ENCODE measurements around the gene MUS81.
"Not testable (repeated sequence)": the region's sequence is repeated elsewhere in the genome, so short reads cannot be mapped to it uniquely, and the experiment has no call there.

Gene MUS81, protein sequence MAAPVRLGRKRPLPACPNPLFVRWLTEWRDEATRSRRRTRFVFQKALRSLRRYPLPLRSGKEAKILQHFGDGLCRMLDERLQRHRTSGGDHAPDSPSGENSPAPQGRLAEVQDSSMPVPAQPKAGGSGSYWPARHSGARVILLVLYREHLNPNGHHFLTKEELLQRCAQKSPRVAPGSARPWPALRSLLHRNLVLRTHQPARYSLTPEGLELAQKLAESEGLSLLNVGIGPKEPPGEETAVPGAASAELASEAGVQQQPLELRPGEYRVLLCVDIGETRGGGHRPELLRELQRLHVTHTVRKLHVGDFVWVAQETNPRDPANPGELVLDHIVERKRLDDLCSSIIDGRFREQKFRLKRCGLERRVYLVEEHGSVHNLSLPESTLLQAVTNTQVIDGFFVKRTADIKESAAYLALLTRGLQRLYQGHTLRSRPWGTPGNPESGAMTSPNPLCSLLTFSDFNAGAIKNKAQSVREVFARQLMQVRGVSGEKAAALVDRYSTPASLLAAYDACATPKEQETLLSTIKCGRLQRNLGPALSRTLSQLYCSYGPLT

DNA sequence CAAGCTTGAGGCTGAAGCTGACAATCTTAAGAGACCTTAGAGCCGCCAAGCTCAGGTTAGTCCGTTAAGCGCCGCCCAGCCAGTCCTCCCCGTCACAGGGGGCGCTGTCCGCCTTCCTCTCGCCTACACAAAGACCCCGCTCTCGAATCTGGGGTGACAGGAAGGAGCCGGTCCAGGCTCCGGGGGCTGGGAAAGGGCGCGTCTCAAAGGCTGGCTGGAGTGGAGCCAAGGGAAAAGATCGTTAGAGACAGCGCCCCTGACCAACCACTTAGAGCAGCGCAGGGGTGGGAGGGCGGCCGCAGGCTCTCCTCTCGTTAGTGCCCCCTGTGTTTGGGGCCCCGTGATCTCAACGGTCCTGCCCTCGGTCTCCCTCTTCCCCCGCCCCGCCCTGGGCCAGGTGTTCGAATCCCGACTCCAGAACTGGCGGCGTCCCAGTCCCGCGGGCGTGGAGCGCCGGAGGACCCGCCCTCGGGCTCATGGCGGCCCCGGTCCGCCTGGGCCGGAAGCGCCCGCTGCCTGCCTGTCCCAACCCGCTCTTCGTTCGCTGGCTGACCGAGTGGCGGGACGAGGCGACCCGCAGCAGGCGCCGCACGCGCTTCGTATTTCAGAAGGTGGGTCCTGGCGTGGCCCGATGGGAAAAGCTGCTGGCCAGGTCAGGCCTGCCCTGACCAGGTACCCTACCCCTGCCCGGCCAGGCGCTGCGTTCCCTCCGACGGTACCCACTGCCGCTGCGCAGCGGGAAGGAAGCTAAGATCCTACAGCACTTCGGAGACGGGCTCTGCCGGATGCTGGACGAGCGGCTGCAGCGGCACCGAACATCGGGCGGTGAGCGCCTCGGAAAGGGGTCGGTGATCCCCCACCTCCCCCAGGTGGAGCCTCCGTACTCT is at the start of gene MUS81:
TSS of gene MUS81 (plus strand) at position 156 of the 887 bp plus-strand sequence. CDS start at position 477, 321 bp downstream.
- peak; percentile 97 for DNase-seq

DNA sequence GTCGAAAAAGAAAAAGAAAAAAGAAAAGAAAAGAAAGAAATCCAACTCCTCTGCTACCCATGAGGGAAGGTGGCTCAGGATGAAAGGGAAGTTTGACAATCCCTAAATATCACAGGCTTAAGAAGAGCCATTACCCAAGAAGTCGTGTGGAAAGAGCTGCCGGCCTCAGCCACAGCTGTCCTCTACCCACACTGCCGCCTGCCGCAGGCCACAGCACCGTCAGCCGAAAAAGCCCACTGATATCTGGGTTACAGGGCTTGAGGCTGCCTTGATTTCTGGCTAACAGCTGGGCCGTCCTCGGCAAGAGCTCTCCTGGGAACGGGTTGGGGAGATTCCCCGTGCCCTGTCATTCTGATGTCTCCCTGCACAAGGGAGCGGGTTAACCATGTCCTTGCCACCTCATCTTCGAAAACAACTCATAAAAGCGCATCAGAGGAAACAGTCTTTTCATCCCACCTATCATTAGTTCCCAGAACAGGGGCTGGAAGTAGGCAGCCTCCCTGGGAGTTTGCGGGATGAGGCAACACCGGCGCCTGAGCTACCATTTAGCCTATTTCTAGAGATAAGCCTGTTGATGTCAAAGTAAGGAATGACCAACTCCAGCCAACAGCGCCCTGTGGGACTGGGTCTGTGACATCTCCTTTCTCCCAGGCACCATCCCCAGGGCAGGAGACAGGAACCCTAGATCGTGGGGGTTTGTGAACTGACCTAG is 48.3 kb upstream of the MUS81 start:
- DNase-seq: no peak

DNA sequence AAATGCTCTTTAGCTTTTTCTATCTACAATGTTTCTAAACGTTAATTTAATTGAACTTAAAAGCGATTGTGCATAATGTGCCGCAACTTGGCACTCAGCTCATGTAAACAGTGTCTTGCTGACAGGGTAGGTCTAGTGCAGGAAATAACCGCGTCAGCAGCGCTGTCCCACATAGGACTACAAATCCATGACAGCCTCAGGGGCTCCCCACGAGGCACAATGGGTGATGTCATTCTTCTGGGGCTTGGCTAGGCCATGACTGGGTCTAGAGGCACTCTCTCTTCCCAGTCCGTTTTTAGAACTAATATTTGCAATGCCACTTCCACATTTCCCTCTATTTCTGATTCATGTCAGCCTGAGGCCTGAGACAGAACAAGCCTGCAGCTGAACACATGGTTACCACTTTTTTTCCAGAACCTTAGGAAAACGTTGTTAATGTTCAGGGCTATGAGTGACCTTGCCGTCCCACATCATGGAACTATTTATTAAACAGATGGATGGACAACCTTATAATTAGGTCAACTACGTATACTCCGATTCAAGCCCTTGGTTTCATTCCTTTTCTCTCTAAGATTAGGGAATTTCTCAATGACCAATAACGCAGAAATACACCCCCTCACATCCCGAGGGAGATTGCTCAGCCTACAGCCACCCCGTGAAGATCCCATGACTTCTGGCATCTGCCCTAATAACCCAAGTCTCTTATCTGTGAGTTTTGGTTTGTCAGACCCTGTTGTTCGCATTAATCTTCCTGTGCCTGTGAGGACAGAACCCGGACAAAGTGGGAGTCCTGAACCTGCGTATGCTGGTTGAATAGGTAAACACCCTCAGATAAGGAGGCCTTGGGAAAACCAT is 45.9 kb upstream of the MUS81 start:
- no peak for DNase-seq

DNA sequence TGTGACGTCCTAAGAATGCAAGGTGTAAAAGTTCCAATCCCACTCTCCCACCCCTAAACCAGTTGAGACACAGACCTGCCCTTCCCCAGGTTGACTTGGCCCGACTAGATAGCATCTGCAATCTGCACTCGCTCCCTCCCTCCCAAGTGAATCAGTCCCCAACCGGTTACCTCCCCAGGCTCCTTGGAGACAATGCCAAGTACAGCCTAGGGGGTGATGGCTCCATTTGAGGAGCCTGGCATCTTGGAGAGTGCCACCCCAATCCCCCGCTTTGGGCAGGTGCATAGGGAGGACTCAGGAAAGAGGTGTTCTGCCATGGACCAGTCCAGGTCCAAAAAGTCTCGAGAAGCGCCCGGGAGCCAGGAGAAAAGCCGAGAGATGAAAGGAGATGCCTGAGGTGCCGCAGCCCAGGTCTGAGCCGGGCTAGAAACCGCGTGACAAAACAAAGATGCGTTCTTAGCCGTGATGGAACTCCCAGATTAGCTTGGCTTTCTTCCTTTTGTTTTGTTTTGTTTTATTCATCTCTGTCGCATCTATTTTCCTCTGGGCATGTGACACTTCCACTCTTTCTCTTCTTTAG is 45.2 kb upstream of the MUS81 start:
- no peak for DNase-seq

DNA sequence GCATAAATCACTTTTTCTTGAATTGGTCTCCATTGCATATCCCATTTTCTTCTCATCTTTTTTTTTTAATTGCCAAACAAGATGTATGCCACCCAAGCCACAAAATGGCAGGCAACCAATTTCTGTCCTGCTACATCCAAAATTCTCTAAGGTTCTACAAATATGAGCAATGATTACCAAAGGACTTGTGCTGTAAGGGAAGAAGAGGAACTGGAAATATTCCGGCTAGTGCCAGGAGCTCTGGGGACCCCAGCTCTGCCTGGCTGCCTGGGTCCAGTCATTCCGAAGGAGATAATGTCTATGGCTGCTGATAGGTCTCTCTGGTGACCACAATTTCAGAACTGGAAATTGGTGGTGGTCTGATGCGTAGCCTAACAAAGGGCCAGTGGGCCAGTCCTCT is 43.5 kb upstream of the MUS81 start:
- no peak for DNase-seq

DNA sequence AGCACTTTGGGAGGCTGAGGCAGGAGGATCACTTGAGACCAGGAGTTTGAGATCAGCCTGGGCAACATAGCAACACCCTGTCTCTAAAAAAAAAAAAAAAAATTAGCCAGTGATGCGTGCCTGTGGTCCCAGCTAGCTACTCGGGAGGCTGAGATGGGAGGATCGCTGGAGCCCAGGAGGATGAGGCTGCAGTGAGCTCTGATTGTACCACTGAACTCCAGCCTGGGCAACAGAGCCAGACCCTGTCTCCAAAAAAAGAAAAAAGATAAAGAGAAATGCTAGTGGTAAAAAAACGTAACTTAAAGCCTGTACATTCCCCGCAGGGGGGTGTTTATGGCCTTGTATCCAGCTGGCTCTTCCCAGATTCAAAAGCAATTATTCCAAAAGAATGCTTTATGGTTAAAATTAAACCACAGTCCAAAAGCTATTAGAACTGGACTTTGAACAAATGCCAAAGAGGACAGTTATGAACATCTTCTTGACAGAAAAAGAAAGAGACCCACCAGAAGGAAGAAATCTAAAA is 42.9 kb upstream of the MUS81 start:
- no peak for DNase-seq

DNA sequence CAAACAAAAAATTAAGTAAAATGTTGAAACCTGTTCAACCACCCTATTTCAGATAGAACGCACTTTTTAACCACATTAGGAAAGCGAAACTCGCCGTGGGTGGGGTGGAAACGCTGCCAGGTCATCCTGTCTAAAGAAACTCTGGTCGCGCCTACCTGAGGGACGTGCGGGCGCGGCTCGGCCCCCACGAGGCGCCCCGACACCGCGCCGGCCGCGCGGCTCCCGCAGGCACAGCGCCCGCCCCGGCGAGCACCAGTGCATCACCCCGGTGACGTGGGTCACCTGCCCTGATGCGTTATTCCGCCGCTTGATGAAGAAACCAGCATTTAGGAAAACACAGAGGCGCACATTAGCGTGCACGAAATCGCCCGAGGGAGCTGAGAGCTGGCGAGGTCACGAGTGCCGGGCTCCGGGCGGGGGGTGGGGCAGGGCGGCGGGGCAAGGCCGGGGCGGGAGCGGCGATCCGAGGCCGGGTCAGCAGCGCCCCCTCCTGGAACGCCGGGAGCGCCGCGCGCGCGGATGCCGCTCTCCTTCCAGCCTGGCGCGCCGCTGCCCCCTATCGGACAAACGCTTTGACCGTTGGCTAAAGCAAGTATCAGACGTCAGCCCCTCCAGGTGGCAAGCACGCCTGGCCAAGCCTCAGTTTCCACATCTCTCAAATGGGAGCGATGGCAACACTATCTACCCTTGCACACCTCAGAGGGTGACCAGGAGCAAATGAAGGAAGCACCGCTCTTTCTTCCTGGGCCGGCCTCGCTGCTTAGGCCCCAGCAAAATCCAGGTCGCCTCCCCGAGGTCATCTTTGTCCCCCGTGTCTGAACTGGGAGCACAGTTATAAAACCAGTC is 42.2 kb upstream of the MUS81 start:
- peak; percentile 75 for DNase-seq

DNA sequence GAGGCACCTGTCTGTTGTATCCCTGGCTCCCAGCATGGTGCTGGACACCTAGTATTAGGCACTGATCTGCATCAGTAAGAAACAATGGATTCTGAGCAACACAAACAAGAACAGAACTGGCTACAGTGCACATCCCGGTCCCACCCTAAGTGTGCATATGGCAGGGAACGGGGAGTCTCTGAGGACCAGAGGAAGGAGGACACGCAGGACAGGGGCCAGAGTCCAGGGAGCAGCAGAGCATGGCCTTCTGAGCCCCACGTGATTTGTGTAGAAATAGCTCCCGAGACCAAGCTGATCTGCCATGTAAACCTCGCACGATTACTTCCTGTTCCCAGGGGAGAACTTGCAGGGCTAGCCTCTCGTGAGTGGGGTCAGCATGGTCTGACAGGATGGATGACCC is 39.1 kb upstream of the MUS81 start:
- no peak for DNase-seq

DNA sequence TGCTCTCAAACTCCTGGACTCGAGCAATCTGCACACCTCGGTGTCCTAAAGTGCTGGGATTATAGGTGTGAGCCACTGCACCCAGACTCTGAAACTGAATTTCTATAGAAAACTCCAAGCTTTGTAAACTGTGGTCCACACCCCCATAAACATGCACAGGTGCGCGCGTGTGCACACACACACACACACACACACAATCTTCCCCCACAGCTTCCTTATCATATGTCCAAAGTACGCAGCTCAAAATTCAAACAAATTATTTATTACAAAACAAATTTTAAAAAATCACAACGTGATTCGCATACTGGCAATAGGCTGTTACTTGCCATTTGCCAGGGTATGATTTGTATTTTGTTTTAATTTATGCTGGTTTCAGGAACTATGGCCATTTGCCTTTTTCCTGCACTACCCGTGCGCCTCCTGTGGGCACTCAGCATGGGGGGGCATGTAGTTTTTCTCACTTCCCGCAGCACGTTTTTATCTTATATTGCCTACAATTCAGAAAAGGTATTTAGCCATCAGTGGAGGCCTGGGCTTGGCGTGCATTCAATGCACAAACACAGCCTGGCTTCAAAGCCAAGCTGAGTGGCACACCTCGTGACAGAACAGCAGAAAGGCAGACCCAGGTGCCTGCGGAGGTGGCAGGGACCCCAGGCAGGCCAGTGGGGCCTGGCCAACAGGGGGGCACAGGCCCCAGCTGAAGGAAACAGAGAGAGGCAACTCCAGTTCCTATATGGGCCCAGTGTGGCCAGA is 37.3 kb upstream of the MUS81 start:
- DNase-seq: no peak

DNA sequence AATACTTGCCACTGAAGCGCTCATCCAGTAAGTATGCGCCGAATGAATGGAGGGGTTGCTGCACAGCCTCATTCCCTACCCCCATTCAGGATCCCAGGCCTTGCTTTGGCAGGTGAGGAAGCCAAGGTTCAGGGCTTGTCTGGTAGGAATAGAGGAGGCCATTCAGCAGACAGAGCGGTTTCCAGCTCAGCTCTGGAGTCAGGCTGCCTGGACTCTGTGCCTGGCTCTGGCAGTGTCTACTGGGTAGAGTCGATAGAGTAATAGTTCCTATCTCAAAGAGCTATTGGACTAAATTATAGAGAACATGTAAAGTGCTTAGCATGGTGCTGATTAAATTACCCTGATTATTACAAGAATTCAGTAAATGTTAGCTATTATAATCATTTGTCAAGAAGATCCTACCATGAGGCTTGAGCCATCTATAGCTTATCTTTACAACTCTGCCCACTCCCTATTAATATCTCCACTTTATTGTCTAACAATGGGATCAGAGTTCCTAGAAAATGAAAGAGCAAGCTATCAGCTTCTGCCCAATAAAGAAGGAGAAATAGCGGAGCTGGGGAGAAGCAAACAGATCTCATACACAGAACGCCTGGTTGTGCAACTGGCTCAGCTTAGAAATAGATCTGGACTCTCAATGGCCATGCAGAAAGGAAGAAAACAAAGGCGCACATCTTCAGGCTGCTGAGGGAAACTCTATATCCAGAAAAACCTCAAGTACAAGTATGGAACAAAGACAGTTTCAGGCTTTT is 33.1 kb upstream of the MUS81 start:
- DNase-seq: no peak

DNA sequence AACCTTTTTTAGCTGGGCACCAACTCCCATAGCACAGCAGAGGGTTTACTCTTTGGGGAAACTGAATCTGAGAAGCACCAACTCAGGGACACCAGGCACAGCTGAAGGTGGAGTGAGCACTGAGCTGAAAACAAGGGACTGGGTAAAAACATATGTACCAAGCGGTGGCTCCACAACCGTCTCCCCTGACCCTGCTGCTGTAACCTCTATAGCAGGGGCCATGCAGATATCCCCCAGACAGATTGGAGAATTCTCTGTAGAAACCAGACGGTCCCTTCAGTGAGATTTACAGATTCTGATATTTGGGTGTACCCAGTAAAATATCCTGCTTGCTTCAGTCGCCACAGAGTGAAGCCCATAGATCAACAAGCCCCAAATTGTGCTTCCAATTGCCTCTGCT is 30.8 kb upstream of the MUS81 start:
- DNase-seq: no peak

DNA sequence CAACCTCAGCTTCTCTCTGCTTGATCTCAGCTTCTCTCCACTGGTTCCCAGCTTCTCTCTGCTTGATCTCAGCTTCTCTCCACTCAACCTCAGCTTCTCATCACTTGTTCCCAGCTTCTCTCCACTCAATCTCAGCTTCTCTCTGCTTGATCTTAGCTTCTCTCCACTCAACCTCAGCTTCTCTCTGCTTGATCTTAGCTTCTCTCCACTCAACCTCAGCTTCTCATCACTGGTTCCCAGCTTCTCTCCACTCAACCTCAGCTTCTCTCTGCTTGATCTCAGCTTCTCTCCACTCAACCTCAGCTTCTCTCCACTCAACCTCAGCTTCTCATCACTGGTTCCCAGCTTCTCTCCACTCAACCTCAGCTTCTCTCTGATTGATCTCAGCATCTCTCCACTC is 28.0 kb upstream of the MUS81 start:
- not testable (repeated sequence) for DNase-seq

DNA sequence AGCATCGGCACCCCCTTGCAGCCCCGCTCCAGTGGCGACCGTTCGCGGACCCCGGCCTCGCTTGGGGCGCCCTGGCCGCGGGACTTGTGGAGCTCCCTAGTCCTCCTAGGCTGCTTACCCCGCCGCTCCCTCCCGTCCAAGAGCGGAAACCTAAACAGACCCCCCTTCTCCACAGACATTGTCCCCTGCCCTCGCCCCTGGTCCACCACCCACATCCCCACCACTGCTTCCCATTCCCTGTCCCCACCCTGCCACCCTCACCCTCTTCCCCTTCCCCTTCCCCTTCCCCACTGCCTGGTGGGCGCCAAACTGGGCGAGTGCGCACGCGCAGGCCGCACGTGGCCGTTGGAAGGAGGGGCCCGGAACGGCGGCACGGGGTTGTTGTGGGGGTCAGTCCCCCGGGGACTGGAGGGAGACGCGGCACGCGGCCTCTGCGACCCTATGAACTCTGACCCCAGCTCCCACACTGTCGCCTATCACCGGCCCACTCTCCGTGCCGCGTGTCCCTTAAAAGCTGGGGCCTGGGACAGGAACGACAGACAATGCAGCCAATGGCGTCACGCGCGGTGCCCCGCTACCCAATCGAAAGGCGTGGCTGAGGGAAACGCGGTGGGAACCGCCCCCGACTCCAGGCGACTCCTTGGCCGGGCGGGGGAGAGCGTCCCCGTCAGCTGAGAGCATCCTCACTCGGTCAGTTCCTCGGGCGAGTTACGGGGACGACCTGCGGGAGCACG is 26.8 kb upstream of the MUS81 start, which contains the start of gene SNX32:
TSS of gene SNX32 (plus strand) at position 667 of the 734 bp plus-strand sequence. CDS start 103 bp downstream, outside the sequence.
- peak; percentile 93 for DNase-seq

DNA sequence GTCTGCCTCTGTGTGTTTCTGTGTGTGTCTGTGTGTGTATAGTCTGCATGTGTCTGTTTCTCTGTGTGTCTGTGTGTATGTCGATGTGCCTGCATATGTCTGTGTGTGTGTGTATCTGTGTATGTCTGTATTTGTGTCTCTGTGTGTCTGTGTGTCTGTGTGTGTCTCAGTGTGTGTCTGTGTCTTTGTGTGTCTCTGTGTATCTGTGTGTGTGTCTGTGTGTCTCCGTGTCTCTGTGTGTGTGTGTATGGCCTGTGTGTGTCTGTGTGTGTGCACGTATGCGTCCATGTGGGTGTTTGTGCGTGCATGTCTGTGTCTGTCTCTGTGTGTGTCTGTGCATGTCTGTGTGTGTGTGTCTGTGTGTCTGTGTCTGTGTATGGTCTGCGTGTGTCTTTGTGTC is 26.0 kb upstream of the MUS81 start:
- DNase-seq: no peak

DNA sequence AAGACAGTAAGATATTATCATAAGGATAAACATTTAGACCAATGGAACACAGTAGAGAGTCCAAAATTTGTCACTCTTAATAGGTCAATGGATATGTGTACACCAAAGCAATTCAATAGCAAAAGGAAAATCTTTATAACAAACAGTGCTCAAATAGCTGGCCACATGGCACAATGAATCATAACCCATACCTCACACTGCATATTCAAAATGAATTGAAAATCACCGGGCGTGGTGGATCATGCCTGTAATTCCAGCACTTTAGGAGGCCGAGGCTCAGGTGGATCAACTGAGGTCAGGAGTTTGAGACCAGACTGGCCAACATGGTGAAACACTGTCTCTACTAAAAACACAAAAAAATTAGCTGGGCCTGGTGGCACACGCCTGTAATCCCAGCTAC is 18.1 kb upstream of the MUS81 start:
- DNase-seq: no peak

DNA sequence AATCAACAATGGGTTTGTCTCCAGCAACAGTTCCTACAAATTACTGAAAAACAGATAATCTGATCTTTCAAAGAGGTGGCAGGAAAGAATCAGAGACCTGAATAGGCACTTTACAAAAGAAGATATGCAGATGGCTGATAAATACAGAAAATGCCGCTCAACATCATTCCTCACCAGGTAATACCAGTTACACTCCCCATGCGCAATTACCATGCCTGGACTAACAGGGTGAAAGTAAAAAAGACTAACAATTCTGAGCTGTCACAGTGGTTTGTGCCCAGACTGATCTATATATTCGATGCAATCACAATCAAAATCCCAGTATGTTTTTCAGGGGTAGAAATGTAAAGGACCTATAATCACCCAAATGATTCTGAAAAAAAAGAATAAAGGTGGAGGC is 16.4 kb upstream of the MUS81 start:
- DNase-seq: no peak

DNA sequence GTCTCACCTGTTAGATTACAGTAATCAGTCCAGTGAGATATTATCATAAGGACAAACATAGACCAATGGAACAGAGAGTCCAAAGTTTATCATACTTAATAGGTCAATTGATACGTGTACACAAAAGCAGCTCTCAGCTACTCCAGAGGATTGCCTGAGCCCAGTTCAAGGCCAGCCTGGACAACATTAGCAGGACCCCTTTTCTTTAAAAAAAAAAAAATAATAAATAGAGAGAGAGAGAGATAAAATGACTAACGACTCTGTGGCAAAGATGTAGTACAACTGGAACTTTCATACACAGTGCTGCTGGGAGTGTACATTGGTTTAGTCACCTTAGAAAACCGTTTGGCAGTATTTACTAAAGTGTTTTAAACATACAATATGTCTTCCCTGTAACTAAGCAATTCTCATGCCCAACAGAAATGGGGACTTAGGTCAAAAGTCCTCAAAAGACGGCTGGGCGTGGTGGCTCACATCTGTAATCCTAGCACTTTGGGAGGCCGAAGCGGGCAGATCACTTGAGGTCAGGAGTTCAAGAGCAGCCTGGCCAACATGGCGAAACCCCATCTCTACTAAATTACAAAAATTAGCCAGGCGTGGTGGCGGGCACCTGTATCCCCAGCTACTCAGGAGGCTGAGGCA is 15.9 kb upstream of the MUS81 start:
- DNase-seq: no peak

DNA sequence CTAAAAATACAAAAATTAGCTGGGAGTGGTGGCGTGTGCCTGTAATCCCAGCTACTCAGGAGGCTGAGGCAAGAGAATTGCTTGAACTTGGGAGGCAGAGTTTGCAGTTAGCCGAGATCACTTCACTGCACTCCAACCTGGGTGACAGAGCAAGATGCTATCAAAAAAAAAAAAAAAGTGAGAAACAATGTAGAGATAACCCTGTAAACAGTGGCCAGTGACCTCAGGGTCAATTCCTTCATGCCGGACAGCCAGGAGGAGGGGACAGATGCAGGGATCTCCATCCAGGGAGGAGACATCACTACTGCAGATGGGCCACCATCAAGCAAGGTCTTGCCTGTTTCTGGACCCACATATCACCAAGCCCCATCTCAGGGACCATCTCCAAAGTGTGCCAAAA is 12.5 kb upstream of the MUS81 start:
- no peak for DNase-seq
